Epithelial cell of esophagus (primary cell): ENCODE results near the gene MALT1.
A peak's percentile ranks its signal among the peaks of the same experiment; 100 is the strongest.

ENCODE experiments used
- DNase-seq: peaks from one replicate; pipeline ENCODE4 v3.0.0; 2010; ENCODE audit warnings: low read depth
- H3K4me3 ChIP-seq: 2 replicates; pipeline ENCODE4 v1.5.1; 2011; ENCODE audit warnings: mild to moderate bottlenecking, low read length, control low read depth
- TF ChIP-seq, protein P1 (sequence below): IDR thresholded peaks from 2 replicates; pipeline ENCODE4 v1.5.1; 2011; ENCODE audit warnings: low read depth, mild to moderate bottlenecking, low read length, control low read depth, inconsistent platforms; ENCODE audit not compliant: insufficient read depth; ENCODE audit errors: missing control alignments

The MALT1 gene

DNA sequence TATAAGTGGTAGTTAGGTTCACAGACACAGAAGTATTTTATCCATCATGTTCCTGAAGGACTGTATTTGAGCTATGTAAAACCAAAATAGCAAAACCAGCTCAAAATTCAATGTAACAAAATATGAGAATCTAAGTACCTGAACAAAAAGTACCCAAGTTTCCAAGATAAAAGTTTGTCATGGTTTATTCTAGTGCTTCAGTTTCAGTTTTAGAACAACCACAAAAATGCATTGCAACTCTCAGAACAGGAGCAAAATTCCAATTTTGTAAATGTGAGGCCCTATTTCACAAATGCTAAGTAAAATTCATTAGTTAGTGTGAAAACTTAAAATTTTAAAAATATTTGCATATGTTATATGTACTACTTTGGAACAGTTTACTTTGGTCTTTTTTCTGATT is 37.4 kb upstream of the MALT1 start:
- H3K4me3 ChIP-seq: no peak overlapping the region
- no peak for DNase-seq
- TF ChIP-seq, protein P1, sequence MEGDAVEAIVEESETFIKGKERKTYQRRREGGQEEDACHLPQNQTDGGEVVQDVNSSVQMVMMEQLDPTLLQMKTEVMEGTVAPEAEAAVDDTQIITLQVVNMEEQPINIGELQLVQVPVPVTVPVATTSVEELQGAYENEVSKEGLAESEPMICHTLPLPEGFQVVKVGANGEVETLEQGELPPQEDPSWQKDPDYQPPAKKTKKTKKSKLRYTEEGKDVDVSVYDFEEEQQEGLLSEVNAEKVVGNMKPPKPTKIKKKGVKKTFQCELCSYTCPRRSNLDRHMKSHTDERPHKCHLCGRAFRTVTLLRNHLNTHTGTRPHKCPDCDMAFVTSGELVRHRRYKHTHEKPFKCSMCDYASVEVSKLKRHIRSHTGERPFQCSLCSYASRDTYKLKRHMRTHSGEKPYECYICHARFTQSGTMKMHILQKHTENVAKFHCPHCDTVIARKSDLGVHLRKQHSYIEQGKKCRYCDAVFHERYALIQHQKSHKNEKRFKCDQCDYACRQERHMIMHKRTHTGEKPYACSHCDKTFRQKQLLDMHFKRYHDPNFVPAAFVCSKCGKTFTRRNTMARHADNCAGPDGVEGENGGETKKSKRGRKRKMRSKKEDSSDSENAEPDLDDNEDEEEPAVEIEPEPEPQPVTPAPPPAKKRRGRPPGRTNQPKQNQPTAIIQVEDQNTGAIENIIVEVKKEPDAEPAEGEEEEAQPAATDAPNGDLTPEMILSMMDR: no peak

DNA sequence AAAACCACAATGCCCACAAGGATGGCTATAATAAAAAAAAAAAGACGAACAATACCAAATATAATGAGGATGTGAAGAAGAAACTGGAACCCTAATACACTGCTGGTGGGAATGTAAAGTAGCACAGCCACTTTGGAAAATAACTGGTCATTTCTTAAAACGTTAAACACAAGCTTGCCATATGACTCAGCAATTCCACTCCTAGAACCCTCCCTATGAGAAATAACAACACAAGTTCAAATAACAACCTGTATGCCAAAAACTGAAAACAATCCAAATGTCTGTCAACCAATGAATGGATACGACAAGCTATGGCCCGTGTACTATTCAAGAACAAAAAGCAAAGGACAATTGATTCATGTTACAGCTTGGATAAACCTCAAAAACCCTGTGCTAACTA is 35.4 kb upstream of the MALT1 start:
- H3K4me3 ChIP-seq: no peak overlapping the region
- TF ChIP-seq, protein P1: no peak
- DNase-seq: peak; percentile 82

DNA sequence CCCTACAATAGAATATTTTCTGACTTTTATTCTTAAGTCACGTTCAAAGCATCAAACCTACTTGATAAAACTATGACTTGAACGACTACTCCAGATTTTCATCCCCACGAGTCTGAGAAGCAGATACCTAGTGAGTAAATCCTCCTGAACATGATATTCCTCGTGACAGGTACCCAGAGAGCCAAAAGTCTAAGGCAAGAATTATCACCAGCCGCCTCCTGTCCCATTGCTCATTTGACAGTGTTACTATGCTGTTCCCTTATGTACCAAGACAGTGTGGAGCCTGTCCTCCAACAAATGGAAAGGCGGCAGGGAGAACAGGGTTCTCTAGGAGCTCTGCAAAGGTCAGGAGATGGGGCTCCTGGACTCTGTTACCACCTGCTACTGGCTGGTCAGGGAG is 34.1 kb upstream of the MALT1 start:
- no peak for DNase-seq
- TF ChIP-seq, protein P1: no peak
- H3K4me3 ChIP-seq: no peak overlapping the region

DNA sequence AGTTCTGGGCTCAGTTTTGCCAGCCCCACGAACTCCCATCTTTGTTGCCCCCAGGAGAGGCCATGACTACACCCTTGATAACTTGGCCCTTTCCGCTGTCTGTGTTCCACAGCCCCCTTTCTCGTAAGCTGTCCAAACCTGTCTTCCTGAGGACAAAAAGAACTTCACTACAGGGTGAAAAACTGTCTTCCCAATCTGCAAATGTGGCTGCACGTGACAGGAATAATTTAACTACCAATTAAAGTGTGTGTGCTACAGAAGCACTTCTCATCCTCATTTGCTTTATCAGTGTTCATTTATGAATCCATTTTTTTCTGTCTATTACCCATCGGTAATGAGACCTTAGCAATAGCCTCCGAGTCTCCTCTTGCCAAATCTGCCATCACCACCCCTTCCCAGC is 33.3 kb upstream of the MALT1 start:
- TF ChIP-seq, protein P1: no peak
- no peak for DNase-seq
- H3K4me3 ChIP-seq: no peak overlapping the region

DNA sequence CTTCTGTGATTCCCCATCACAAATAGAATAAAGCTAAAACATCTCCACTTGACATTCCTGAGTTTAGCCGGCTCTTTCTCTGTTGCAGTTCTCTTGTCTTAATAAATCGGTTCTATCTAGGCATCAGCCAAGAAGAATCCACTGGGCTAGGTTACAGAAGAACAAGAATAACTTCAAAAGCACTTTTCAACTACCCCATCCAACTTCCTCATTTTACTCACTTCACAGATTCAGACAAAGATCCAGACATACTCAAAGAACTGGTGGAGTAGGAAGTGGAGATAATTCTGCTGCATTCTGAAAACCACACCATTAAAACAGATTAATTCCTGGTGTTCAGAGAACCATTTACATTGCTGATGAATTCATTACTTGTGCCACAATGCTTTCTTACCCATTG is 32.8 kb upstream of the MALT1 start:
- TF ChIP-seq, protein P1: no peak
- no peak overlapping the region for H3K4me3 ChIP-seq
- no peak for DNase-seq

DNA sequence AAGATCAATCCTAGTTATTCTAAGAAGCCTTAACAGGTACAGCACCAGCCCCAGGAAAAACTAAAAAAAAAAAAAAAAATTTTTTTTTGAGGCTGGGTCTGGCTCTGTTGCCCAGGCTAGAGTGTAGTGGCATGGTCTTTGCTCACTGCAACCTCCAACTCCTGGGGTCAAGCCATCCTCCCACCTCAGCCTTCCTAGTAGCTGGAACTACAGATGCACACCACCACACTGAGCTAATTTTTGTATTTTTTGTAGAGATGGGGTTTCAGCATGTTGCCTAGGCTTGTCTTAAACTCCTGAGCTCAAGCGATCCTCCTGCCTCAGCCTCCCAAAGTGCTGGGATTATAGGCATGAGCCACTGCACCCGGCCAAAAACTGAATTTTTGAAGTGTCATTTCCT is 32.0 kb upstream of the MALT1 start:
- DNase-seq: no peak
- TF ChIP-seq, protein P1: no peak

DNA sequence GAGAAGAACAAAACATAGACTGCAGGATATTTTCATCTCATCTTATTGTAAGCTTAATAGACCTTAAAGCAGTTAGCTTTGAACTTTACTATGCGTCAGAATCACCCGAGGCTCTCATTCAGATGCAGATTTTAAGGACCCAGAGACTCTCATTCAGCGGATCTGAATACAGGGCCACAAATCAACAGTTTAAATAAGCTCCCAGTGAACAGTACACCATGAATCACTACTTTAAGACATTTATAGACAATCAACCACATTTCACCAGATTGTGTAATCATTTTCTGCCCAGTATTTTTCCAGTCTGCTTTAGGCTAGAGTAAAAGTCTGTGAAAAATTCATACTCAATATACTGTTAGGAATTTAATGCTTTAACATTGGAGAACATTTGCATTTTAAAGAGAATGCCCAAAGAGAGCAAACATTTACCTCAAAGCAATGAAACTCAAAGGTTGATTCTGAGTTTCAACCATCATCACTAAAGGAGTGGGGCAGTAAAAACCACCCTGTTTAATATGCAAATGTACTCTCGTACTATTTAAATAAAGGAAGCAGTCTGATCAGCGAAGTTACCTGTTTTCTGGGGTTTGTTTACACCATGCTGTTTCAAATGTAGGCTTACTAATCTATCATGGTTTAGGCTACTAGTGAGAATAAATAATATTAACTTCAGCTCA is 31.4 kb upstream of the MALT1 start:
- H3K4me3 ChIP-seq: no peak overlapping the region
- peak; percentile 81 for DNase-seq
- TF ChIP-seq, protein P1: no peak

More for the DNA sequence above, 32.0 kb upstream of the MALT1 start:
- no peak overlapping the region for H3K4me3 ChIP-seq
